Osteocyte (in vitro differentiated cells): ENCODE data around the gene PARP8. TPM values are rescaled to one million over a fixed set of nuclear protein-coding genes. Genes with fewer than 3 reads are reported as not detected.

ENCODE experiments used
- DNase-seq: peaks from one replicate; pipeline ENCODE4 v3.0.0; 2021; ENCODE audit warnings: mixed read lengths; ENCODE audit not compliant: unreplicated experiment; ENCODE audit errors: extremely low spot score
- H3K27ac Mint-ChIP-seq: one replicate; pipeline ENCODE4 v1.8.0; 2021; ENCODE audit warnings: mild to moderate bottlenecking, mixed read lengths; ENCODE audit not compliant: unreplicated experiment
- H3K27me3 Mint-ChIP-seq: one replicate; pipeline ENCODE4 v1.8.0; 2021; ENCODE audit warnings: mixed read lengths; ENCODE audit not compliant: unreplicated experiment
- H3K36me3 Mint-ChIP-seq: one replicate; pipeline ENCODE4 v1.8.0; 2021; ENCODE audit warnings: mixed read lengths; ENCODE audit not compliant: unreplicated experiment
- H3K4me1 Mint-ChIP-seq: one replicate; pipeline ENCODE4 v1.8.0; 2021; ENCODE audit warnings: mixed read lengths; ENCODE audit not compliant: unreplicated experiment
- H3K4me3 Mint-ChIP-seq: one replicate; pipeline ENCODE4 v1.8.0; 2021; ENCODE audit warnings: mild to moderate bottlenecking, moderate library complexity, mixed read lengths; ENCODE audit not compliant: unreplicated experiment
- H3K9me3 Mint-ChIP-seq: one replicate; pipeline ENCODE4 v1.8.0; 2021; ENCODE audit warnings: mixed read lengths; ENCODE audit not compliant: unreplicated experiment
- CTCF ChIP-seq: fragments of 200-600 bp; sonication (generic); IDR thresholded peaks from 2 replicates; pipeline ENCODE4 v1.5.0; 2021; ENCODE audit warnings: antibody characterized with exemption, mild to moderate bottlenecking, moderate library complexity
- total RNA-seq: library from RNA; stranded (reverse); gene quantifications from 2 replicates; pipeline ENCODE4 v1.2.1, GENCODE V29; 2021

PARP8 gene
- total RNA-seq, 1 donor from 2014 or later: 23.9 TPM

DNA sequence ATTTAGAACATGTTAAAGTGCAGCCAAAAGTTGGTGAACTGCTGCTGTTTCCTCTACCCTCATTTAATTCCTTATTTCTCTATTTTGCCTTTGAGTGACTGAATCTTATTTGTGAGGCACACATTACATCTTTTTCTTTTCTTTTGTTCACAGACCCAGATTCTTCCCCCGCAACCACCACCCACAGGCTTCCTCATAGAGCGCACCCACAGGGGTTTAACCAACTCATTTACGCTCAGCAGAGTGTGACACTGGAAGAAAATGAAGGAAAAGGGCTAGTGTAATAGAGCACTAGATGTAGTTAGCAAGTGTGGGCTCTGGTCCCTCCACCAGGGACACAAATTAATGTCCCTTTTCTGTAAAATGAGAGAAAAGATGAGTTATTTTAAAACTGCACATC, 200.7 kb downstream of the PARP8 start:
- no peak for TF ChIP-seq CTCF
- Mint-ChIP-seq H3K9me3 (no peaks in the 10 kb centered on the region), H3K36me3 (no peaks in the 10 kb centered on the region), H3K27ac (no peak overlapping the region), H3K4me3 (no peak overlapping the region), H3K4me1 (no peaks in the 10 kb centered on the region), H3K27me3 (peaks cover 46% of the 10 kb centered on the region)
- no peak for DNase-seq

DNA sequence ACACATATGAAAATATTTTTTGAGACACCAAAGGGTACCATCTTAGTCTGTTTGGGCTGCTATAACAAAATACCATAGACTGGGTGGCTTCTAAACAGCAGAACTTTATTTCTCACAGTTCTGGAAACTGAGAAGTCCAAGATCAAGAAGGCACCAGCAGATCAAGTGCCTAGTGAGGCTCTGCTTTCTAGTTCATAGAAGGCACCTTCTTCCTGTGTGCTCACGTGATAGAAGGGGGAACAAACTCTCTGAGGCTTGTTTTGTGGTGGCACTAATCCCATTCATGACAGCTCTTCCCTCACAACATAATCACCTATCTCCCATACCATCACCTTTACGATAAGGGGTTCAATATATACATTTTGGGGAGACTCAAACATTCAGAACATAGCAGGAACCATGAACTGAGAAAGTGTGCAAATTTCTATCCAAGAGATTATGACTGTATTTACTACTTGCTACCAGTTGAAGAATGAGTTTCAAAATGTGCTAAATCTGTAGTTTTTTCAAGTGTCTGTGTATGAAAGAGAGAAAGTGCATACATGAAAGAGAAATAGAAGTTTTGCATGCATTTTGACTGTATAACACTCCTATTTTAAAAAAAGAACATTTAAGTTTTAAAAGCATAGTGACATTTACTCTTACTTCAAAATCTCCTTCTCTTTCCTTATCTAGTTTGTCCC, 207.3 kb downstream of the PARP8 start:
- Mint-ChIP-seq H3K9me3 (no peaks in the 10 kb centered on the region), H3K27ac (no peak overlapping the region), H3K4me3 (no peak overlapping the region), H3K36me3 (no peaks in the 10 kb centered on the region), H3K27me3 (peaks cover 27% of the 10 kb centered on the region), H3K4me1 (no peaks in the 10 kb centered on the region)
- TF ChIP-seq CTCF: no peak
- DNase-seq: no peak

GRCh38 chr5:50874306-50875001, 208.0 kb downstream of the PARP8 start:
- no peak overlapping the region for H3K27ac Mint-ChIP-seq
- no peaks in the 10 kb centered on the region for H3K36me3 Mint-ChIP-seq
- TF ChIP-seq CTCF: no peak
- DNase-seq: no peak
- no peaks in the 10 kb centered on the region for H3K4me1 Mint-ChIP-seq
- H3K9me3 Mint-ChIP-seq: no peaks in the 10 kb centered on the region
- H3K4me3 Mint-ChIP-seq: no peak overlapping the region
- peaks cover 21% of the 10 kb centered on the region for H3K27me3 Mint-ChIP-seq

- H3K4me3 Mint-ChIP-seq: no peak overlapping the region
- peaks cover 19% of the 10 kb centered on the region for H3K27me3 Mint-ChIP-seq
- no peaks in the 10 kb centered on the region for H3K9me3 Mint-ChIP-seq
- H3K4me1 Mint-ChIP-seq: no peaks in the 10 kb centered on the region
- H3K36me3 Mint-ChIP-seq: no peaks in the 10 kb centered on the region
- no peak for TF ChIP-seq CTCF
- DNase-seq: no peak
- no peak overlapping the region for H3K27ac Mint-ChIP-seq
Observed at GRCh38 chr5:50875002-50875344, 208.5 kb downstream of the PARP8 start.

GRCh38 chr5:50878470-50878869, 212.0 kb downstream of the PARP8 start:
- TF ChIP-seq CTCF: no peak
- Mint-ChIP-seq H3K27ac (no peak overlapping the region), H3K36me3 (no peaks in the 10 kb centered on the region), H3K27me3 (peaks cover 13% of the 10 kb centered on the region), H3K4me1 (no peaks in the 10 kb centered on the region), H3K4me3 (no peak overlapping the region), H3K9me3 (no peaks in the 10 kb centered on the region)
- no peak for DNase-seq
